NCI-H146 treated with DMSO at 0.1 percent for 48 hours (cell line): Measurements from ENCODE around the gene GXYLT1.
A peak's percentile ranks its signal among the peaks of the same experiment; 100 is the strongest.
"Not testable (repeated sequence)": the region's sequence is repeated elsewhere in the genome, so short reads cannot be mapped to it uniquely, and the experiment has no call there.

Experiments
- DNase-seq: peaks from one replicate; lab custom pipeline; 2025; ENCODE audit not compliant: unreplicated experiment; lab: John Stamatoyannopoulos, UW

GXYLT1 gene, protein sequence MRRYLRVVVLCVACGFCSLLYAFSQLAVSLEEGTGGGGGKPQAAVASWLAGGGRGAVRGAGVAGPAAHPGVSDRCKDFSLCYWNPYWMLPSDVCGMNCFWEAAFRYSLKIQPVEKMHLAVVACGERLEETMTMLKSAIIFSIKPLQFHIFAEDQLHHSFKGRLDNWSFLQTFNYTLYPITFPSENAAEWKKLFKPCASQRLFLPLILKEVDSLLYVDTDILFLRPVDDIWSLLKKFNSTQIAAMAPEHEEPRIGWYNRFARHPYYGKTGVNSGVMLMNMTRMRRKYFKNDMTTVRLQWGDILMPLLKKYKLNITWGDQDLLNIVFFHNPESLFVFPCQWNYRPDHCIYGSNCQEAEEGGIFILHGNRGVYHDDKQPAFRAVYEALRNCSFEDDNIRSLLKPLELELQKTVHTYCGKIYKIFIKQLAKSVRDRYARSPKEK

DNA sequence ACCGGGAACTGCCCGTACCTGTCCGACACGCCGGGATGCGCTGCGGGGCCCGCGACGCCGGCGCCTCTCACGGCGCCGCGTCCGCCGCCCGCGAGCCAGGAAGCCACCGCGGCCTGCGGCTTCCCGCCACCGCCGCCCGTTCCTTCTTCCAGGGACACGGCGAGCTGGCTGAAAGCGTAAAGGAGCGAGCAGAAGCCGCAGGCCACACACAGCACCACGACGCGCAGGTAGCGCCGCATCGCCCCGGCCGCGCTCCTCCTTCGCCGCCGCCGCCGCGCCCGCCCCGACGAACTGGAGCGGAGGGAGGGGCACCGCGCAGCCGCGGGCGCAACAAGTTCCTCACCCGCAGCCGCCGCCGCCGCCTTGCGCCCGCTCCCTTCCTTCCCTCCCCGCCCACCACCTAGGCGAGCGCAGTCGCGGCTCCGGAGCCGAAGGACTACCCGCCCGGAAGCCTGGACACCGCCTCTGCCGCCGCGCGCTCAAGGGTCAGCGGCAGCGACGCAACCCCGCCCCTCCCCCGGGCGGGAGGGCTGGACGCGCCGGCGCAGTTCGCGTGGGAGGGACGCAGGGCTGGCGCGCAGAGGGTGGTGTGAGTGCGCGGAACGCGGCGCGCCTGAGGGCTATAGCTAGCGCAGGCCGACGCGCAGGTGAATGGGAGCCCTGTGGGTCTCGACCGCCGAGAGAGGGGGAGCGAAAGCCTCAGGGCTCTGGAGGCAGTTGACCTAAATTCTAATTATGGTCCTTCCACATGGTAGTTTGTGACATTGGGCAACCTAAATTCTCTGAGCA is at the start of gene GXYLT1:
GXYLT1 (minus strand) TSS at position 467 of the 789 bp plus-strand sequence; CDS start at position 239, 228 bp downstream.
- DNase-seq: peak; percentile 93

DNA sequence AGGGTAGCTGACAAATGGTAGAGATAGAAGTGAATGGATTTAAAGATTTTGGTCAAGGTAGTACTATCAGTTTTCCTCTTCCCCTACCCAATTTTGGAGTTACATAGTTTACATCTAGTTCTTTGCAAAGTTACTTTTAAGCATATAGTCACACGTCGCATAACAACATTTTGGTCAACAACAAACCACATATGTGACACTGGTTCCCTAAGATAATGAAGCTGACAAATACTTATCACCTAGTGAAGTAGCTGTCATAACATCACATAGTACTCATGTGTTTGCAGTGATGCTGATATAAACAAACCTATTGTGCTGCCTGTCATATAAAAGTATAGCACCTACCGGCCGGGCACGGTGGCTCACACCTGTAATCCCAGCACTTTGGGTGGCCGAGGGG is 48.0 kb upstream of the GXYLT1 start:
- DNase-seq: no peak

DNA sequence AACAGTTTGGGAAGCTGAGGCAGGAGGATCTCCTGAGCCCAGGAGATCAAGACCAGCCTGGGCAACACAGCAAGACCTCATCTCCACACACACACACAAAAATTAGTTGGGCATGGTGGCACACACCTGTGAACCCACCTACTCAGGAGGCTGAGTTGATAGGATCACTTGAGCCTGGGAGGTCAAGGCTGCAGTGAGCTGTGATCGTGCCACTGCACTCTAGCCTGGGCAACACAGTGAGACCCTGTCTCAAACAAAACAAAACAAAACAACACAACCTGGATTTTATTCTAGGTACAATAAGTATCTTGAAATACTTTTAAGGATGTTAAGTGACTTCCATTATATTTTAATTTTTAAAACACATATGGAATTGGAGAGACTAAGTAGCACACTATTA is 47.6 kb upstream of the GXYLT1 start:
- no peak for DNase-seq

DNA sequence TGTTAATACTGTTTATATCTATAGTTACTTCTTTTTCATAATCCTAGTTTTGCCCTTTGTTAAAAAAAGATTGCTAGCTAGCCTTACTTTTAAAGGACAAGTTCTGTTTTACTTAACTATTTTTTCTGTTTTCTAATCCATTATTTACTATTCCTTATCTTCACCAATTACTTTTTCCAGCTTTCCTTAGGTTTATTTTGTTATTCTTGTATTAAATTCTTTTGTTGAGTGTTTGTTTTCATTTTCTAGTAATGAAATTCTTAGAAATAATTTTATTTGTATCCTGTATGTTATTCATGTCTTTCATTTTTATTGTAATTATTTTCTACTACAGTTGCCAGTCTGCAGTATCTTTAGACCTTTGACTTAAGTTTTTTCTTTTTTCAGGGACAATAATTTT is 45.7 kb upstream of the GXYLT1 start:
- DNase-seq: no peak

DNA sequence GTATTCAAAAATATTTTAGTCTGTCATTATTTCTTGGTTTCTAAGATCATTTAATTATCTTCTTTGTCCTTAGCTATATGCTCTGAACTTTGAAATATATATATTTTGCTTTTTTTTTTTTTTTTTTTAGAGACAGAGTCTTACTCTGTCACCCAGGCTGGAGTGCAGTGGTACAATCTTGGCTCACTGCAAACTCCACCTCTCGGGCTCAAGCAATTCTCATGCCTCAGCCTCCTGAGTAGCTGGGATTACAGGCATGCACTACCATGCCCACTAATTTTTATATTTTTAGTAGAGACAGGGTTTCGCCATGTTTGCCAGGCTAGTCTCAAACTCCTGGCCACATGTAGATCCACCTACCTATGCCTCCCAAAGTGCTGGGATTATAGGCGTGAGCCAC is 43.6 kb upstream of the GXYLT1 start:
- DNase-seq: not testable (repeated sequence)

DNA sequence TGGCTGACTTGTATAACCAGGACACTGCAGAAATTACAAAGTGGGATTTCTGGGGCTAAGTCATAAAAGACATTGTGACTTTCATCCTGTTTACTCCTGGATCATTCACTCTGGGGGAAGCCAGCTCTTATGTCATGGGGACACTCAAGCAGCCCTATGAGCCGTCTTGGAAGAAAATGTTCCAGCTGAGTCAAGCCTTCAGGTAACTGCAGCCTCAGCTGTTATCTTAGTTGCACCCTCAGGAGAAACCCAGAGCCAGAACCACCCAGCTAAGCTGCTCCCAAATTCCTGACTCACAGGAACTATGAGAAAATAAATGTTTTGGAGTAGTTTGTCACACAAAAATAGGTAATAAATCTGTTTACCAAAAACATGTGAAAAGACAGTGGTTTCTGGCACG is 43.1 kb upstream of the GXYLT1 start:
- no peak for DNase-seq

DNA sequence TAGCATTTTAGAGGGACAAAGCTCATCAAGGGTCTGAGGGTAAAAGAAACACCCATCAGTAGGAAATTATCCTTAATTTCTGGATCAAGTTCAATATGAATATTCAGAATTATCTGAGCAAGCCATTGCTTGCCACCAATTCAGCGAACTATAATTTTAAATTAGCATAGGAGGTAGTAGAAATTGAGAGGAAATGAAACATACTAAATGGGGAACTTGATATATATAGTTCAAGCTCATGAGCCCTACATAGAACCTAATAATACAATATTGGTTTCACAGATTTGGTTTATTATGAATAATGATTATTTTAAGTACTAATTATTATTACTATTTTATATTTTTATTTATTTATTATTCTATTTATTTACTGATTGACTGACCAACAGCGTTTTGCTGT is 42.1 kb upstream of the GXYLT1 start:
- no peak for DNase-seq

DNA sequence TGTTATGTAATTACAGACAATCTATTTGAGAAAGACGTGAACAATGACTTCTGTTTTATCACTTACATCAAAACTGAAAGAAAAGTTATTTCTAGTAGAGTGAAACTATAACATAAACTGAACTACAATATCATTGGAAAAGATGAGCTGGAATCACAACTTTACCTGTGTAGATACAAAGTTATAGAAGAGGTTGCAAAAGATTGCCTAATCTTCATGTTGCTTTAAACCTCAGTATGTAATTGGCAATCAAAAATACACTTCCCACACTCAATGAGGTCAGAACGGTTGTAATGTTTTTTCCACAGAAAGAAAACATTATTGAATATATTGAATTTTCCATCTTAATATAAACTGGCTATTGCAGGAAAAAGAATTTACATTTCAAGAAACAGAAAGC is 37.7 kb upstream of the GXYLT1 start:
- DNase-seq: no peak

DNA sequence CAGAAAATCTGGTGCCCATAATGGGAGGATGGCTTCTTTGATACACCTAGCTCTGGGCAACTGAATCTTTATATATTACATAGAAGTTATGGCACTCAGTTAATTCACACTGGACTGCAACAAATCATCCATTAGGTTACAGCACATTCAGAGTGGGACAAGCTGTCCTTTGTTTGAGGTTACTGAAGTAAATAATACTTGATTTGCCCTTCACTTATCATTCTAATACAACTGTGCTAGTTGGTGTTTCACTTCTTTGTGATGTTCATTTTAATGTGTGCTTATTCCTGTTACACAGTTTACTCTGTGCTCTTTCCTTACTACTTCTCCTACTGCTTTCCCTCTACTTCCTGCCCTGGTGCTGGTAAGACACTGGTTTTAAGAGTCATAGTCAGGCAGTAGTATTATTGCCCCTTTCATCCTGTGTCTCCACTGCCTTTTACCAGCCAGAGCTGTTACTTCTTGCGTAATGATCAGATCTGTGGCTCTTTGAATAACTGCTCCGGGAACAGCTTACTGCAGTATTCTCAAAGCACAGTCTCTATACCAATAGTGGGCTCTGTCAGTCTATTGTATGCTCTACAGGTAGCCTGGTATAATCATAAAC is 36.4 kb upstream of the GXYLT1 start:
- DNase-seq: no peak

DNA sequence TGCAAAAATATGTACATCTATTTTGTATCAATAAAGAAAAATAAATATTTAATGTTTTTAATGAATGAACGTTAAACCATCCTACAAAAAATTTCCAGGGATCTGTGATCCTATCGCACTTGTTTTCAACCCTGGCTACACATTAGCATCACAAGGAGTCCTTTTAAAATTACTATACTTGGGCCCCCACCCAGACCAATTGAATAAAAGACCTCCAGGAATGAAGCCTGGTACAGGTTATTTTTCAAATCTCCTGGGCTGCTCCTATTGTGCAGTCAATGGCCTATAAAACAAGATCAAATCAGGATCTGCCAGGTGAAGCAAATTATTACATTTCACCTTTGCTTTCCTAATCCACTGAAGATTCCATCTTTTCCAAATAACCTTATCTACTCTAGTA is 33.4 kb upstream of the GXYLT1 start:
- DNase-seq: no peak

DNA sequence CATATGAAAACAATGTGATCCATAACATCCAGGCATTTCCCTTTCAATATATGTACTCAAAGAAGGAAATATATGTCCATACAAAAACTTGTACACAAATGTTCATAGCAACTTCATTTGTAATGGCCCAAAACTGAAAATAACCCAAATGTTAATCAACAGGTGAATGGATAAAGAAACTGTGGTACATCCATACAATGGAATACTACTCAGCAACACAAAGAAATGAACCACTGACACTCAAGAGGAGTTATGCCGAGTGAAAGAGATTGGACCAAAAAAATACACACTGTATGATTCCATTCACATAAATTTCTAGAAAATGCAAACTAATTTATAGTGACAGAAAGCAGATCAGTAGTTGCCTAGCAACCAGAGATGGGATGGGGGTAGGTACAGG is 30.3 kb upstream of the GXYLT1 start:
- DNase-seq: no peak

DNA sequence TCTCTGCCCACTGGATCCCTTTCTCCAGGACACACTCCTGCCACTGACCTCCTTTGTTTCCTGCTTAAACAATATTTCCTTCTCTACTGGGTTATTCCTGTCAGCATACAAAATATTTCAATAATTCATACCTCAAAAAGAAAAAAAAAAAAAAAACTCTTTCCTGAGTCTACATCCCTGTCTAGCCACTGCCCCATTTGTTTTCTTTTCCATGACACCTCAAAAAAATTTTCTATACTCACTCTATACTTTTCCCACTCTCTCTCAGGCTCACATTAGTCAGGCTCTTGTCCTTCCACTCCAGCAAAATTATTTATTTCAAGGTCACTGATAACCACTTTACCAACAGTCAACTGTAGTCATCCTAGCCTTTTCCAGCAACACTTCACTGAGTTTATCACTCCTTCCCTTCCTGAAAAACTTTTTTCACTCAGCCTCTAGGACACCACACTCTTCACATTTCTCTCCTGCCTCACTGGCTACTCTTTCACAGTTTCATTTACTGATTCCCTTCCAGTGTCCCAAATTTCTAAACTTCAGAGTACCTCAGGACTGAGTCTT is 29.4 kb upstream of the GXYLT1 start:
- no peak for DNase-seq

DNA sequence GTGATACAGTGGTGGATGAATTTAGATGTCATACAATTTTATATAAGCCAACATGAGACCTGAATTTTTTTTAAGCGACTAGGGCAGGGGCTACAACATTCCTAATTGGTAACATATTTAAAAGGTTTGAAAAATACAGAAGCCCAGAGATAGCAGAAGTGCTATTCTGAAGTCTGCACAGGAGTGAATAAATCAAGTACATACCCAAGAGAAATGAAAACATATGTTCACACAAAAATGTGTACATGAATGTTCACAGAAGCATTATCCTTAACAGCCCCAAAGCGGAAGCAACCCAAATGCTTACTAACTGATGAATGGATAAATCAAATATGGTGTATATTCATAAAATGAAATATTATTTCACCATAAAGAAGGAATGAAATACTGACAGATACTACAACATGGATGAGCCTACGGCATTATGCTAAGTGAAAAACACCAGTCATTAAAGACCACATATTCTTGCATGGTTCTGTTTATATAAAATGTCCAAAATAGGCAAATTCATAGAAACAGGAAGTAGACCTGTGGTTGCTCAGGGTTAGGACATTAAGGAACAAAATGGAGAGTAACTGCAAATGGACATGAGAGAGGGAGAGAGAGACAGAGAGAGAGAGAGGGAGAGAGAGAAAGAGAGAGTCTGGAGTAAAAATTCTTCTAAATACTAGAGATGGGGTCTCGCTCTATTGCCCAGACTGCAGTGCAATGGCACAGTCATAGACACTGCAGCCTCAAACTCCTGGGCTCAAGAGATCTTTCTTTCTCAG is 28.0 kb upstream of the GXYLT1 start:
- DNase-seq: no peak

DNA sequence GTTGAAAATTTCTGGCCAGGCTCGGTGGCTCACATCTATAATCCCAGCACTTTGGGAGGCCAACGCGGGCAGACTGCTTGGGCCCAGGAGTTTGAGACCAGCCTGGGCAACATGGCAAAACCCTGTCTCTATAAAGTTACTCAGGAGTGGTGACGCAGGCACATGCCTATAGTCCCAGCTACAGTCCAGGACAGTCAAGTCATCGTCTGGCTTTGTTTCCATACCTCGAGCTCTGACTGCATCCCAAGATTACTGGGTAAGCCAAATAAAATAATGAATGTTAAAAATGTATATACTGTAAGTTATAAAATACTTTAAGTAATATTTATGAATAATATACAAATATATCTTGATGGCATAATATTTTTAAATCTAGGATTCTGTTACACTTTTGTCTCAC is 23.0 kb upstream of the GXYLT1 start:
- DNase-seq: no peak

DNA sequence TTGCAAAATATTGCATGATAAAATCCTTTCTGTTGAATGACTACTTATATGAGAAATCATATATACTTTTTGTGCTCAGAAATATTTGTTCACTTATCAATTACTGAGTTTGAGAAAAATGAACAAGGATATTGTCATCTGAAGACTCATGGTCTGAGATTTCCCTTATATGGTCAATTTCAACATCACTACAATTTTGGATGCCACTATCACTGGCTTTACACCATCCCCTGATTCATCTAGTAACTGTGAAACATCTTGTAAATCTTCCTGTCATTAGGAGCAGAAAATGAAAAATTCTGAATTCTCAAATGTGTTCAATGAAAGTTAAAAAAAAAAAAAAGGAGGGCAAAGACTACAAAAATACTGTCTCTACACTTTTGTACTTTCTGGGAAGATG is 21.8 kb upstream of the GXYLT1 start:
- DNase-seq: no peak

DNA sequence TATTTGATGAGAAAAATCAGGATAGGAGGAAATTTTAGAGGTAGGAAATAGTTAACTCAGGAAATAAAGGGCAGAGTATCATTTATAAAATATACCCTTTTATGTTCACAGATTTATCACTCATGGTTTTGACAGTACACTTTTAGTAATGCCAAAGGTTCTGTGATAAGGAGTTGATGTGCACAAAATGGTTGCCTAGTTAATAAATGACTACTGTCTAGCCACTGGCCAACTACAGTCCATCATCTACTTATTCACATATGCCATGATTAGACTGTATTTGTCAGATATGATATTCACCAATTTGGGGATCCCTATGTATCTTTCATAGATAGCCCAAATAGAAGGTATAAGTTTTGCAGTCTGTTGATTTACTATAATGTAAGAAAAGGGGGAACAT is 19.2 kb upstream of the GXYLT1 start:
- DNase-seq: no peak

DNA sequence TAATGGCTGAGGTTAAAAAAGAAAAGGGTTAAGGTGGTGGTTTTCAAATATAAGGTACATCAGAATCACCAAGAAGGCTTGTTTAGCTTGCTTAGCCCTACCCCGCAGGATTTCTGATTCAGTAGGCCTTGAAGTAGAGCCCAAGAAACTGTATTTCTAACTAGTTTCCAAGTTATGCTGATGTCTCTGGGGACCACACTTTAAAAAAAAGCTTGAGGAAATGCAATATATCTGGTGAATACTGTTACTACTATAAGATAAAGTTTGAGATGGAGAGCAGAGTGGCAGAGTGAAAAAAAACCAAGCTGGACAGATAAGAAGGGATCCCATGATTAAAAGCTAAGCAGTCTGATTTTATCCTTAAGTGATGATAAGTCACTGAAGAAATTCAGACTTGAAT is 18.3 kb upstream of the GXYLT1 start:
- no peak for DNase-seq

DNA sequence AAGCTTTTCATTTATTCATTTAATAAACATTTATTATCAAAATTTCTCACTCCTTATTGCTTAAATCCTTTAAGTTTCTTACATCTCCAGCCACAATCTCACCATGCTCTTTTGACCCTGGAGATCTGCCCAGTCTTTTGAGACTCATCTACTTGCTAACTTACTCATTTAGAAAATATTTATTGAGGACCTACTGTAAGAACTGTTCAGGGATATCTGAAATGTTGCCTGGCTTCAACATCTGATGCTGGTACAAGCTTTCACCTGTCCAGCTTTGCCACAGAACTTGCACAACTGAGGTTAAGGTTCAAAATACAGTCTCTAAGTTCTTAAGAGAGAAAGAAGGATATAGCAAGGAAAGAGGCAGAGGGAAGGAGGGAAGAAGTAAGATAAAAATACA is 17.5 kb upstream of the GXYLT1 start:
- no peak for DNase-seq

DNA sequence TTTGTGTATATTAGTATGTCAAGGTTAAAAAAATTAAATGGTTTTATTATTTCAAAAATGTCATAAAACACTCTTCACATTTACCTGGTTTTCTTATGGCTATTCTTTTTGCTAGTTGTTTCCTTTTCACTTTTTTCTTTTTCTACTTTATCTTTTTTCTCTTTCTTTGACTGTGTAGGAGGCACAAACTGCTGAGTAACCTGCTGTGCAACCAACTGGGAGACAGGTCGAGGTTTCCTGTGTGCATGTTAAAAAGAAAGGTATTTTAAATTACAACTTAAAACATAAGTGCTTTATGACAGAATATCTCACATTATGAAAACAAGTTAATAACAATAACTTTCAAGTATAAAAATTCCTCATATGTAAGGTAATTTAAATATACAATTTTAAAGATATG is 16.9 kb upstream of the GXYLT1 start:
- DNase-seq: no peak

DNA sequence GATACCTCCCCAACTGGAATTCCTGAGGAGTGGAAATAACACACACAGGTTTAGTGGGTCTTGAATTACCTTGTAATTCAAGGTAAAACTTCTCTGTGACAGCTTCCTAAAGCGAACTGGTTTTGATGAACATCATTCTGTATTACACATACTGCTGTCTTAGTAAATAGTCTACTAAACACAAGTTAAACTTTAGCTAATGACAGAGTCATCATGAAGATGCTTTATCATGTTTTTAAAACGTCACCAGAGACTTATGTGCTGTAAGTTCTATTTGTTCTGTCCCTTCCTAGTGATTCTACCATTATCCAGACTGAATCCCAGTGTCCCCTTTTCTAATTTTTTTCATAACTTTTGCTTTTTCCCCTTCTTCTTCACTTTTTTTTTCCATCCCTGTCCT is 11.6 kb upstream of the GXYLT1 start:
- DNase-seq: no peak
